Tibial nerve (tissue), 4 donors: ENCODE measurements around the gene STK38L. TPM values are rescaled to one million over a fixed set of nuclear protein-coding genes. Genes with fewer than 3 reads are reported as not detected.
A peak's percentile ranks its signal among the peaks of the same experiment; 100 is the strongest.

ENCODE experiments used
- DNase-seq, 2 donors: peaks; one replicate each; pipeline ENCODE4 v3.0.0-alpha.2; 2019; ENCODE audit warnings: low spot score in 2 of 2
- H3K27ac ChIP-seq, 4 donors: fragments of 200-600 bp; sonication (generic) in 3 of 4; one replicate each; pipeline ENCODE4 v1.5.1; 2017 to 2019; ENCODE audit warnings: mild to moderate bottlenecking in 1 of 4
- H3K27me3 ChIP-seq, 2 donors: fragments of 200-600 bp; sonication (generic) in 1 of 2; one replicate each; pipeline versions ENCODE4 v1.5.1 to v1.6.0; 2017 to 2019
- H3K36me3 ChIP-seq, 3 donors: fragments of 200-600 bp; sonication (generic); one replicate each; pipeline ENCODE4 v1.5.1; 2018 to 2019
- H3K4me1 ChIP-seq, 4 donors: fragments of 200-600 bp; sonication (generic) in 3 of 4; one replicate each; pipeline ENCODE4 v1.5.1; 2017 to 2019
- H3K4me3 ChIP-seq, 4 donors: fragments of 200-600 bp; sonication (generic) in 3 of 4; one replicate each; pipeline ENCODE4 v1.5.1; 2017 to 2019; ENCODE audit warnings: mild to moderate bottlenecking in 1 of 4, moderate library complexity in 1 of 4
- H3K9me3 ChIP-seq, 4 donors: fragments of 200-600 bp; sonication (generic) in 3 of 4; one replicate each; pipeline ENCODE4 v1.5.1; 2017 to 2019
- CTCF ChIP-seq, 5 experiments: fragments of 200-600 bp in 3 of 5; fragments of 450-650 bp in 2 of 5; sonication (generic) in 3 of 5; IDR thresholded peaks; one replicate each; pipeline ENCODE4 v1.5.1; 2016 to 2019; ENCODE audit warnings: antibody characterized with exemption in 5 of 5, mild to moderate bottlenecking in 3 of 5, moderate library complexity in 2 of 5
- EP300 ChIP-seq, 2 donors: sonication (generic); formaldehyde crosslinking; IDR thresholded peaks; one replicate each; pipeline ENCODE4 v1.6.1; 2017; ENCODE audit warnings: antibody characterized with exemption in 2 of 2, mild to moderate bottlenecking in 1 of 2
- POLR2A ChIP-seq, 2 donors: fragments of 450-650 bp; IDR thresholded peaks; one replicate each; pipeline ENCODE4 v1.6.1; 2017; ENCODE audit warnings: antibody characterized with exemption in 2 of 2, mild to moderate bottlenecking in 2 of 2, moderate library complexity in 2 of 2
- WGBS, 2 donors: methylation state at CpG; one replicate each; pipeline ENCODE4 v1.1.5; 2018; 5-methylcytosine and 5-hydroxymethylcytosine counted together
- total RNA-seq, 4 donors: library from RNA; depleted of rRNA; stranded (reverse); fragments of >200 nt; gene quantifications; one replicate each; pipeline ENCODE4 v1.1.0, GENCODE V29; 2016

The STK38L gene
- total RNA-seq, 4 donors from 2014 or later, result 30.6 to 51.6 (median 40.8) TPM

GRCh38 chr12:27252934-27253333 is 8.8 kb downstream of the STK38L start:
- no peak for TF ChIP-seq POLR2A (IDR thresholded peaks at IDR 0.05)
- no peak for TF ChIP-seq CTCF (IDR thresholded peaks at IDR 0.05)
- TF ChIP-seq EP300 (IDR thresholded peaks at IDR 0.05), result no peak
- Histone ChIP-seq H3K4me3 (no peak overlapping the region), H3K36me3 (no peaks in the 10 kb centered on the region), H3K4me1 (peaks cover 0 to 6% (median 0%) of the 10 kb centered on the region in 4 donors), H3K27ac (no peak overlapping the region), H3K9me3 (no peaks in the 10 kb centered on the region), H3K27me3 (no peaks in the 10 kb centered on the region)
- WGBS, 2 donors, result 89 to 90% methylated on average over 2 of the region's 2 CpGs
- DNase-seq, result no peak

- Histone ChIP-seq H3K27ac (no peak overlapping the region), H3K4me1 (peaks cover 0 to 6% (median 0%) of the 10 kb centered on the region in 4 donors), H3K9me3 (no peaks in the 10 kb centered on the region), H3K36me3 (no peaks in the 10 kb centered on the region), H3K4me3 (no peak overlapping the region), H3K27me3 (no peaks in the 10 kb centered on the region)
- no peak for DNase-seq
- WGBS, 2 donors, result 93 to 97% methylated on average over 2 of the region's 2 CpGs
- TF ChIP-seq POLR2A (IDR thresholded peaks at IDR 0.05) (no peak), CTCF (IDR thresholded peaks at IDR 0.05) (no peak), EP300 (IDR thresholded peaks at IDR 0.05) (no peak)
Observed at GRCh38 chr12:27253347-27253746, 9.3 kb downstream of the STK38L start.

- H3K4me3 ChIP-seq, result no peak overlapping the region
- TF ChIP-seq CTCF (IDR thresholded peaks at IDR 0.05) (no peak), EP300 (IDR thresholded peaks at IDR 0.05) (no peak), POLR2A (IDR thresholded peaks at IDR 0.05) (no peak)
- peaks cover 0 to 17% (median 3%) of the 10 kb centered on the region in 4 donors for H3K4me1 ChIP-seq
- H3K36me3 ChIP-seq, result no peaks in the 10 kb centered on the region
- no peak overlapping the region for H3K27ac ChIP-seq
- 93 to 95% methylated on average over 3 of the region's 3 CpGs for WGBS, 2 donors
- H3K27me3 ChIP-seq, result no peaks in the 10 kb centered on the region
- no peak for DNase-seq
- no peaks in the 10 kb centered on the region for H3K9me3 ChIP-seq
Observed at GRCh38 chr12:27255806-27256205, 11.7 kb downstream of the STK38L start.

- 71 to 83% methylated on average over 2 of the region's 2 CpGs for WGBS, 2 donors
- H3K4me1 ChIP-seq, result peaks cover 0 to 24% (median 9%) of the 10 kb centered on the region in 4 donors
- no peaks in the 10 kb centered on the region for H3K27me3 ChIP-seq
- H3K27ac ChIP-seq, result no peak overlapping the region
- TF ChIP-seq CTCF (IDR thresholded peaks at IDR 0.05) (no peak), EP300 (IDR thresholded peaks at IDR 0.05) (no peak), POLR2A (IDR thresholded peaks at IDR 0.05) (no peak)
- DNase-seq, result no peak
- H3K4me3 ChIP-seq, result no peak overlapping the region
- H3K36me3 ChIP-seq, result no peaks in the 10 kb centered on the region
- H3K9me3 ChIP-seq, result no peaks in the 10 kb centered on the region
Observed at GRCh38 chr12:27257104-27257843, 13.2 kb downstream of the STK38L start.

- no peak for DNase-seq
- H3K9me3 ChIP-seq, result no peaks in the 10 kb centered on the region
- TF ChIP-seq POLR2A (IDR thresholded peaks at IDR 0.05) (no peak), EP300 (IDR thresholded peaks at IDR 0.05) (peak in 1 of 2 donors; percentile 56), CTCF (IDR thresholded peaks at IDR 0.05) (no peak)
- peak overlapping the region in 2 of 4 donors; percentile 73 to 74 for H3K27ac ChIP-seq
- H3K4me1 ChIP-seq, result peaks cover 0 to 24% (median 9%) of the 10 kb centered on the region in 4 donors
- peaks cover 0 to 2% (median 0%) of the 10 kb centered on the region in 3 donors for H3K36me3 ChIP-seq
- WGBS, 2 donors, result 87 to 90% methylated on average over 4 of the region's 4 CpGs
- H3K27me3 ChIP-seq, result no peaks in the 10 kb centered on the region
- no peak overlapping the region for H3K4me3 ChIP-seq
Observed at GRCh38 chr12:27260746-27261145, 16.7 kb downstream of the STK38L start.
